Cardiac muscle cell (in vitro differentiated cells and primary cell): ENCODE measurements around the gene MDC1. TPM values are rescaled to one million over a fixed set of nuclear protein-coding genes. Genes with fewer than 3 reads are reported as not detected.
"Not testable (repeated sequence)": the region's sequence is repeated elsewhere in the genome, so short reads cannot be mapped to it uniquely, and the experiment has no call there.

Experiments used
- DNase-seq, 2 donors: peaks; one replicate each; pipeline versions ENCODE4 v3.0.0 to v3.0.0-alpha.2; 2010 to 2017; ENCODE audit warnings: low read depth in 1 of 2, low spot score in 1 of 2
- H3K27ac ChIP-seq: fragments of 200-600 bp; sonication (generic); 2 replicates; pipeline ENCODE4 v1.5.1; 2016
- H3K27me3 ChIP-seq: fragments of 200-600 bp; sonication (generic); 2 replicates; pipeline ENCODE4 v1.6.0; 2016; ENCODE audit warnings: control low read depth
- H3K36me3 ChIP-seq: fragments of 200-600 bp; sonication (generic); 2 replicates; pipeline ENCODE4 v1.5.1; 2016; ENCODE audit warnings: control low read depth
- H3K4me1 ChIP-seq: fragments of 200-600 bp; sonication (generic); 2 replicates; pipeline ENCODE4 v1.8.1; 2017; ENCODE audit warnings: low read depth, mild to moderate bottlenecking, mixed run types
- H3K4me3 ChIP-seq: fragments of 200-600 bp; sonication (generic); 2 replicates; pipeline ENCODE4 v1.5.1; 2016; ENCODE audit warnings: mild to moderate bottlenecking
- H3K9me3 ChIP-seq: fragments of 200-600 bp; sonication (generic); 2 replicates; pipeline ENCODE4 v1.5.1; 2017; ENCODE audit warnings: low read depth, mild to moderate bottlenecking, control low read depth
- polyA plus RNA-seq: library from polyadenylated mRNA; unstranded; fragments of >200 nt; fragmentation: Nextera tagmentation; extraction: Ambion mirVana; gene quantifications from 2 replicates; pipeline ENCODE4 v1.2.1, GENCODE V29; 2016
- total RNA-seq: library from RNA; depleted of rRNA; stranded (reverse); fragments of >200 nt; gene quantifications from 2 replicates; pipeline ENCODE4 v1.2.3, GENCODE V29; 2016
- TF ChIP-seq, protein P1 (sequence below): IDR thresholded peaks from 2 replicates; pipeline ENCODE4 v1.5.1; 2012; ENCODE audit warnings: low read depth, mild to moderate bottlenecking, low read length

The MDC1 gene
- total and polyA plus RNA-seq, 2 experiments from 2014 or later = 21.9 to 30.0 TPM

DNA sequence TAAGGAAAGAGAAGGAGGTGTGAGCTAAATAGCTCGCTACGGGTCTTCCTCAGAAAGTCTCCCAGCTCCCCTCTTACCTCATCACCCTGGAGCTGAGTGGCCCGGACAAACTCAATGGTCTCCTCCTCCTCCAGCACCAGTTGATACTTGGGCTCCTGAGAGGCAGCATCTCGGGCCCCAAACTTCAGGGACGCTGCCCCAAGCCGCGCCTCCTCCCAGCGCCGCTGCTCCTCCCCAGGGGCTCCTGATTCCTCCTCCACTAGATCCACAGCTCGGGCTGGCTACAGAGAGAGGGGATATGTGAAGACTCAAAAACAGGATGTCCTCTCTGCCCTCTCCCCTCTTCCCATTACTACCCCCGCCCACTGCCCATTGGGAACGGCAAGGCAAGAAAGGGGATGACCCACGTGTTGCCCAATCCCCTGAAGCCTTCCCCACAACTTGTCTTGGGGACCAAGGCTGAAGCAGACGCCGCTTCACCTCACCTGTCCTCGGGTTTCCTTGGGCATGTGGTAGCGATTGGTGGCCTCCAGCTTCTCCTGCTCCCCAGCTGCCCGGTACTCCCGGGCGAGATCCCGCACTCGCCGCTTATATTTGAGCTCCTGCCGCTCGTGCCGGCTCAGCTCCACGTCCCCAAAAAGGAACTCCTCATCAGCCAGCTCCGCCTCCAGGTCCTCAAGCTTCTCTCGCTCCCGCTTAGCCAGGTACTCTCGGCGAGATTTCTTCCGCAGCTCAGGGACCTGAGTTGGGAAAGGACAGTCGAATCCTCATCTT lies 51.9 kb downstream of the MDC1 start:
- Histone ChIP-seq H3K4me3 (no peak overlapping the region), H3K36me3 (peaks cover 51% of the 10 kb centered on the region), H3K9me3 (no peaks in the 10 kb centered on the region), H3K27me3 (no peaks in the 10 kb centered on the region), H3K4me1 (no peaks in the 10 kb centered on the region), H3K27ac (no peak overlapping the region)
- DNase-seq = no peak
- TF ChIP-seq, protein P1, sequence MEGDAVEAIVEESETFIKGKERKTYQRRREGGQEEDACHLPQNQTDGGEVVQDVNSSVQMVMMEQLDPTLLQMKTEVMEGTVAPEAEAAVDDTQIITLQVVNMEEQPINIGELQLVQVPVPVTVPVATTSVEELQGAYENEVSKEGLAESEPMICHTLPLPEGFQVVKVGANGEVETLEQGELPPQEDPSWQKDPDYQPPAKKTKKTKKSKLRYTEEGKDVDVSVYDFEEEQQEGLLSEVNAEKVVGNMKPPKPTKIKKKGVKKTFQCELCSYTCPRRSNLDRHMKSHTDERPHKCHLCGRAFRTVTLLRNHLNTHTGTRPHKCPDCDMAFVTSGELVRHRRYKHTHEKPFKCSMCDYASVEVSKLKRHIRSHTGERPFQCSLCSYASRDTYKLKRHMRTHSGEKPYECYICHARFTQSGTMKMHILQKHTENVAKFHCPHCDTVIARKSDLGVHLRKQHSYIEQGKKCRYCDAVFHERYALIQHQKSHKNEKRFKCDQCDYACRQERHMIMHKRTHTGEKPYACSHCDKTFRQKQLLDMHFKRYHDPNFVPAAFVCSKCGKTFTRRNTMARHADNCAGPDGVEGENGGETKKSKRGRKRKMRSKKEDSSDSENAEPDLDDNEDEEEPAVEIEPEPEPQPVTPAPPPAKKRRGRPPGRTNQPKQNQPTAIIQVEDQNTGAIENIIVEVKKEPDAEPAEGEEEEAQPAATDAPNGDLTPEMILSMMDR = no peak

GRCh38 chr6:30657922-30658321 lies 59.2 kb downstream of the MDC1 start:
- DNase-seq, H3K27me3 ChIP-seq, H3K9me3 ChIP-seq, H3K27ac ChIP-seq, H3K4me1 ChIP-seq, H3K4me3 ChIP-seq: not testable (repeated sequence)
- peaks cover 70% of the 10 kb centered on the region for H3K36me3 ChIP-seq

DNA sequence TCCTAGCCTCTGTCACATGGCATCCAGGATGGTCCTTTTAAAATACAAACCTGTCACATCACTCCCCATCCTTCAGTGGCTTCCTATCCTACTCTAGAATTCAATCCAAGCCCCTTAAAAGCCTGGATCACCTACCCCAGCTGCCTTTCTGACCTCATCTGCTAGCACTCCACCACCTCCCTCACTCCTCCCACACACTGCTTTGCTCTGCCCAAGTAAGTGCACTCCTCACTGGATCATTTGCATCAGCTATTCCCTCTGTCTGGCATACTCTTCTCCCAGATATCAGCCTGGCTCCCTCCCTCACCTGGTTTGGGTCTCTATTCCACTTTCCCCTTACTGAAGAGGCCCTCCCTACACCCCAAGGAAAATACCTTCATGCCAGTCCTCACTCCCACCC lies 59.6 kb downstream of the MDC1 start:
- H3K36me3 ChIP-seq = peaks cover 71% of the 10 kb centered on the region
- H3K4me1 ChIP-seq = no peaks in the 10 kb centered on the region
- no peak for DNase-seq
- no peaks in the 10 kb centered on the region for H3K27me3 ChIP-seq
- H3K27ac ChIP-seq = no peak overlapping the region
- H3K4me3 ChIP-seq = no peak overlapping the region
- TF ChIP-seq, protein P1 = no peak
- no peaks in the 10 kb centered on the region for H3K9me3 ChIP-seq

GRCh38 chr6:30656513-30656912 lies 60.6 kb downstream of the MDC1 start:
- no peak for DNase-seq
- Histone ChIP-seq H3K9me3 (no peaks in the 10 kb centered on the region), H3K27me3 (no peaks in the 10 kb centered on the region), H3K27ac (no peak overlapping the region), H3K4me1 (no peaks in the 10 kb centered on the region), H3K36me3 (peaks cover 73% of the 10 kb centered on the region), H3K4me3 (no peak overlapping the region)
- TF ChIP-seq, protein P1 = no peak

DNA sequence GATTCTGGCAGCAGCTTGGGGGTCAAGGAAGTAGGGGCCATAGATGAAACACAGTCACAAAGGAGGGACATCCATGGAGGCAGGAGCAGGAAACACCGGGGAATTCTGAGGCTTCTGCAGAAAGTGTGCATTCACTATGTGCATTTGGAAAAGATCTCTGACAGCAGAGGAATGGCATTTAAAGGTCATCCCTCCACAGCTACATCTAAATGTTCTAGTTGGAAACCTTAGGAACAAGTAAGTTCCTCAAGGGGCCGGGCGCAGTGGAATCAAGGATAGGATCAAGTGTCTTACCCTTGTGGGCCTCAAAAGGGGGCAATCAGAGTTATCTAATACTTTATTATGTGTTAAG lies 61.4 kb downstream of the MDC1 start:
- DNase-seq = no peak
- Histone ChIP-seq H3K36me3 (peaks cover 70% of the 10 kb centered on the region), H3K9me3 (no peaks in the 10 kb centered on the region), H3K4me1 (no peaks in the 10 kb centered on the region), H3K27me3 (no peaks in the 10 kb centered on the region), H3K4me3 (no peak overlapping the region), H3K27ac (no peak overlapping the region)
- TF ChIP-seq, protein P1 = no peak

DNA sequence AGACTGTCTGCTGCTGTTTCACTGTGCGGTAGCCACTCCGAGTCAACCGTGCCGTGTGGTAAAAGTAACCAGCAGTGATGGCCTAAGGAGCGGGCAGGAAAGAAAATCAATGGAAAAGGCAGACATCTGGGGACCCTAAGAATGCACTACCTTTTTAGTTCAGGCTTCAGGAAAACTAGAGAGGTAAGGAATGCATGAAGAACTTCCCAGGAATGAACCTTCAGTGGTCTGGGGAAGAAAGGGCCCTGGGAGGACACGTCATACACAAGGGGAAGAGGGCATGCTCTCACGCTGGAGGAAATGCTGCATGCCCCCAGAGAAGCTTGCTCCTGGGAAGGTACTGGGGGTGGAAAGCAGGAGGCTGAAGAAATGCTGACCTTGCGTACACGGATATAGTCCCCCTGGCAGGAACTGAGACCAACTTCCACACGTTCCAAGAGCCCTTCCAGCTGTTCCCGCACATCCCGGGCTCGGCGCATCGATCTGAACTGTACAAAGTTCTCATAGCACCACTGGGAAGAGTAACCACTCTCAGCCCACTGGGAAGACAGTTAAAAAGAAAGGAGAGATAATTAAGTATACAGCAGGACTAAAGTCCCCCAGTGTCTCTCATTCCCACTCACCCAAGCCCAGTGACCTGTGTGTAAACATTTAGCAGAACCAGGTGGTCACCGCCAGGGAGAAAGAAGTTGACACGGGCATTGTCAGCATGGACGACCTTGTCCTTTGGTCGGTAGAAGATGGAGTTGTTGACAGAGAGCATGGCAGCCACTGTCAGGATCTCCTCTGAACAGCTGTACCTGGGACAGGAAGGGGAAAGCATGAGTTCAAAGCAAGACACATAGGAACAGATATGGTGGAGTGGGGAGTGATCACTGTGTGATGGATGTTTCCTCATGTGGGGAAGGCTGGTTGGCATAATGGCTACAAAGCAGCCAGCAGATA lies 62.0 kb downstream of the MDC1 start:
- TF ChIP-seq, protein P1 = no peak
- Histone ChIP-seq H3K9me3 (no peaks in the 10 kb centered on the region), H3K27ac (no peak overlapping the region), H3K36me3 (peaks cover 70% of the 10 kb centered on the region), H3K27me3 (no peaks in the 10 kb centered on the region), H3K4me1 (no peaks in the 10 kb centered on the region), H3K4me3 (no peak overlapping the region)
- no peak for DNase-seq
